Left lobe of liver (tissue), 2 donors: Measurements from ENCODE around the gene MRPL4. TPM values are rescaled to one million over a fixed set of nuclear protein-coding genes. Genes with fewer than 3 reads are reported as not detected.

Source experiments
- ATAC-seq: fragments of 200-7000 bp; cut with Tn5 transposase; one replicate; pipeline ENCODE4 v1.9.1; 2020; ENCODE audit warnings: mild to moderate bottlenecking, moderate library complexity
- DNase-seq: peaks from one replicate; pipeline ENCODE4 v3.0.0-alpha.2; 2020; ENCODE audit warnings: low spot score
- total RNA-seq: library from RNA; stranded (reverse); gene quantifications from one replicate; pipeline ENCODE4 v1.2.1, GENCODE V29; 2021
- donor health status: DM: no; HTN: no; CAD: no; lungs with moderate emphysema.
- donor health status: DM: no; HTN: yes; CAD: no.

MRPL4 gene
- total RNA-seq, 1 donor from 2014 or later, result 43.3 TPM

- ATAC-seq (peak; percentile 56), DNase-seq (peak; percentile 71)
Observed at GRCh38 chr19:10286803-10287737, 35.1 kb downstream of the MRPL4 start, which contains the start of gene ICAM4. Gene ICAM4, plus strand, starts transcription at chr19:10286955. Its CDS starts 58 bp downstream, at chr19:10287013.

GRCh38 chr19:10288662-10289166 lies 36.7 kb downstream of the MRPL4 start:
- ATAC-seq (no peak), DNase-seq (no peak)

- DNase-seq, result no peak
- ATAC-seq, result no peak
Observed at GRCh38 chr19:10289167-10289835, 37.3 kb downstream of the MRPL4 start.

- ATAC-seq, result no peak
- no peak for DNase-seq
Observed at GRCh38 chr19:10289836-10290356, 37.9 kb downstream of the MRPL4 start, which contains the start of gene ICAM5. Gene ICAM5, plus strand, starts transcription at chr19:10289952. Its CDS starts 92 bp downstream, at chr19:10290044.

- DNase-seq (no peak), ATAC-seq (no peak)
Observed at GRCh38 chr19:10290357-10290875, 38.4 kb downstream of the MRPL4 start.

GRCh38 chr19:10290876-10291553 lies 39.0 kb downstream of the MRPL4 start:
- ATAC-seq, result peak; percentile 47
- no peak for DNase-seq

- no peak for DNase-seq
- ATAC-seq, result peak; percentile 12
Observed at GRCh38 chr19:10291554-10292205, 39.7 kb downstream of the MRPL4 start.

- peak; percentile 72 for DNase-seq
- ATAC-seq, result peak; percentile 71
Observed at GRCh38 chr19:10292206-10292788, 40.3 kb downstream of the MRPL4 start.

GRCh38 chr19:10292789-10293636 lies 41.0 kb downstream of the MRPL4 start:
- DNase-seq, result no peak
- ATAC-seq, result no peak

GRCh38 chr19:10293637-10294367 lies 41.8 kb downstream of the MRPL4 start:
- no peak for DNase-seq
- no peak for ATAC-seq

GRCh38 chr19:10294368-10294697 lies 42.3 kb downstream of the MRPL4 start:
- DNase-seq (no peak), ATAC-seq (no peak)

GRCh38 chr19:10295305-10295846 lies 43.4 kb downstream of the MRPL4 start:
- no peak for DNase-seq
- peak; percentile 9 for ATAC-seq

GRCh38 chr19:10295847-10296591 lies 44.0 kb downstream of the MRPL4 start:
- ATAC-seq (no peak), DNase-seq (no peak)

GRCh38 chr19:10299545-10300458 lies 47.8 kb downstream of the MRPL4 start:
- DNase-seq (no peak), ATAC-seq (peak; percentile 63)

GRCh38 chr19:10305139-10305806 lies 53.3 kb downstream of the MRPL4 start:
- DNase-seq (no peak), ATAC-seq (peak; percentile 44)
